ENCODE results near the gene ANKRD30A. TPM values are rescaled to one million over a fixed set of nuclear protein-coding genes. Genes with fewer than 3 reads are reported as not detected.

Gene ANKRD30A
- total and polyA plus RNA-seq, 4 donors: not detected

GRCh38 chr10:37236093-37236492 is 110.7 kb downstream of the ANKRD30A start:
- H3K36me3 ChIP-seq (ENCODE audit: control insufficient read depth in 4 of 4, insufficient read depth in 3 of 4, low read depth in 1 of 4, low read length in 3 of 4): no peaks in the 10 kb centered on the region
- H3K27ac ChIP-seq (ENCODE audit: low read depth in 1 of 2, low read length in 2 of 2): no peak overlapping the region
- WGBS: 68% methylated on average over 2 of the region's 2 CpGs
- DNase-seq (ENCODE audit: low spot score): no peak
- no peak overlapping the region for H3K9ac ChIP-seq (ENCODE audit: low read depth in 1 of 2, low read length in 2 of 2)
- H3K27me3 ChIP-seq (ENCODE audit: control insufficient read depth in 4 of 4, insufficient read depth in 4 of 4, low read length in 3 of 4): no peaks in the 10 kb centered on the region
- no peaks in the 10 kb centered on the region for H3K4me1 ChIP-seq (ENCODE audit: control insufficient read depth in 4 of 4, insufficient read depth in 4 of 4, low read length in 3 of 4)
- H3K9me3 ChIP-seq (ENCODE audit: control insufficient read depth in 4 of 4, low read length in 3 of 4): no peaks in the 10 kb centered on the region
- TF ChIP-seq YY1 (IDR thresholded peaks at IDR 0.05): no peak
- no peak for TF ChIP-seq JUND (IDR thresholded peaks at IDR 0.05)
- TF ChIP-seq FOXA1 (IDR thresholded peaks at IDR 0.05): no peak
- no peak for TF ChIP-seq RAD21 (IDR thresholded peaks at IDR 0.05)
- no peak for TF ChIP-seq GABPA (IDR thresholded peaks at IDR 0.05 in 1 of 2, conservative IDR thresholded peaks at IDR 0.05 in 1 of 2)
- no peak for TF ChIP-seq TAF1 (conservative IDR thresholded peaks at IDR 0.05)
- no peak for TF ChIP-seq HNF4G (IDR thresholded peaks at IDR 0.05)
- TF ChIP-seq MAX (IDR thresholded peaks at IDR 0.05): no peak
- no peak for TF ChIP-seq CTCF (IDR thresholded peaks at IDR 0.05; ENCODE audit: low read depth, low read length, missing input control)
- TF ChIP-seq ATF3 (IDR thresholded peaks at IDR 0.05): no peak
- no peak for TF ChIP-seq SP1 (IDR thresholded peaks at IDR 0.05)
- no peak for TF ChIP-seq FOXA2 (IDR thresholded peaks at IDR 0.05)
- TF ChIP-seq NR2F2 (IDR thresholded peaks at IDR 0.05): no peak
- TF ChIP-seq ZBTB33 (IDR thresholded peaks at IDR 0.05): no peak
- TF ChIP-seq REST (IDR thresholded peaks at IDR 0.05): no peak
- no peak for TF ChIP-seq EGR1 (IDR thresholded peaks at IDR 0.05; ENCODE audit: low read depth in 2 of 2)
- no peak for TF ChIP-seq HNF4A (conservative IDR thresholded peaks at IDR 0.05)
- no peak for TF ChIP-seq RXRA (IDR thresholded peaks at IDR 0.05)
- H3K4me3 ChIP-seq (ENCODE audit: low read depth in 1 of 3, low read length in 3 of 3): no peak overlapping the region

Measured in liver (tissue), 9 donors.